Upper lobe of left lung (tissue), 4 donors: ENCODE measurements around the gene SMPD3.

Experiments used
- EP300 ChIP-seq, 4 donors: sonication (generic); formaldehyde crosslinking; IDR thresholded peaks; one replicate each; pipeline ENCODE4 v1.5.1; 2017; ENCODE audit warnings: antibody characterized with exemption in 4 of 4, control low read depth in 2 of 4
- POLR2A ChIP-seq, 4 donors: fragments of 450-650 bp; IDR thresholded peaks; one replicate each; pipeline ENCODE4 v1.5.1; 2016 to 2017; ENCODE audit warnings: antibody characterized with exemption in 4 of 4, mild to moderate bottlenecking in 2 of 4
- TF ChIP-seq, protein P1 (sequence below), 6 experiments: fragments of 450-650 bp in 4 of 6; fragments of 200-600 bp in 2 of 6; sonication (generic) in 2 of 6; IDR thresholded peaks; one replicate each; pipeline ENCODE4 v1.5.1; 2016 to 2019; ENCODE audit warnings: antibody characterized with exemption in 6 of 6

DNA sequence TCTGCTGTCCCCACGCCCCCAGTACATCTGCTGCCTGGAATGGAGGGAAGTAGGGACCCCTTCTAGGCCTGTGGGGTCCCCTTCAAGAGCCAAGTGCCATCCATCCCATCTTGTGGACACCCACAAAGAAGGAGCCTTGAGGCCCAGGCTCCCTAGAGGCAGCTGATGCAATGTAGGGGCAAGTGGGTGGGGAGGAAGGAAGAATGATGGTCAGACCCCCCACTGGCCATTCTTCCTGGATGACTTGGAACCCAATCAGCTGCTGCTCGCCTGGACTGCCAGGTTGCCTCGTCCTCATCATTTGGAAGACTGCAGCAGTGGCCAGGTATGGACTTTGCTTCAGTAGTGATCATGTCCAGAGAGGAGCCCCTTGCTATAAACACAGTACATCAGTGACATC, 48.9 kb downstream of the SMPD3 start:
- TF ChIP-seq, protein P1, sequence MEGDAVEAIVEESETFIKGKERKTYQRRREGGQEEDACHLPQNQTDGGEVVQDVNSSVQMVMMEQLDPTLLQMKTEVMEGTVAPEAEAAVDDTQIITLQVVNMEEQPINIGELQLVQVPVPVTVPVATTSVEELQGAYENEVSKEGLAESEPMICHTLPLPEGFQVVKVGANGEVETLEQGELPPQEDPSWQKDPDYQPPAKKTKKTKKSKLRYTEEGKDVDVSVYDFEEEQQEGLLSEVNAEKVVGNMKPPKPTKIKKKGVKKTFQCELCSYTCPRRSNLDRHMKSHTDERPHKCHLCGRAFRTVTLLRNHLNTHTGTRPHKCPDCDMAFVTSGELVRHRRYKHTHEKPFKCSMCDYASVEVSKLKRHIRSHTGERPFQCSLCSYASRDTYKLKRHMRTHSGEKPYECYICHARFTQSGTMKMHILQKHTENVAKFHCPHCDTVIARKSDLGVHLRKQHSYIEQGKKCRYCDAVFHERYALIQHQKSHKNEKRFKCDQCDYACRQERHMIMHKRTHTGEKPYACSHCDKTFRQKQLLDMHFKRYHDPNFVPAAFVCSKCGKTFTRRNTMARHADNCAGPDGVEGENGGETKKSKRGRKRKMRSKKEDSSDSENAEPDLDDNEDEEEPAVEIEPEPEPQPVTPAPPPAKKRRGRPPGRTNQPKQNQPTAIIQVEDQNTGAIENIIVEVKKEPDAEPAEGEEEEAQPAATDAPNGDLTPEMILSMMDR (IDR thresholded peaks at IDR 0.05) = no peak
- TF ChIP-seq EP300 (IDR thresholded peaks at IDR 0.05) = no peak
- TF ChIP-seq POLR2A (IDR thresholded peaks at IDR 0.05) = no peak
